ENCODE measurements around the gene FAM13A.

GRCh38 chr4:88817740-88818139, 239.2 kb downstream of the FAM13A start:
- TF ChIP-seq EZH2phosphoT487 (IDR thresholded peaks at IDR 0.05) = no peak
- no peak for TF ChIP-seq CTCF (IDR thresholded peaks at IDR 0.05)

Data from neural progenitor cell (in vitro differentiated cells).